ENCODE measurements around the gene HCFC1. TPM values are rescaled to one million over a fixed set of nuclear protein-coding genes. Genes with fewer than 3 reads are reported as not detected.

Gene HCFC1
- total and polyA plus RNA-seq, 9 of the 15 experiments (the other 6 are each of a cell fraction or from before 2014, with no cell fraction given) = 2.8 to 133 (median 17.1) TPM

DNA sequence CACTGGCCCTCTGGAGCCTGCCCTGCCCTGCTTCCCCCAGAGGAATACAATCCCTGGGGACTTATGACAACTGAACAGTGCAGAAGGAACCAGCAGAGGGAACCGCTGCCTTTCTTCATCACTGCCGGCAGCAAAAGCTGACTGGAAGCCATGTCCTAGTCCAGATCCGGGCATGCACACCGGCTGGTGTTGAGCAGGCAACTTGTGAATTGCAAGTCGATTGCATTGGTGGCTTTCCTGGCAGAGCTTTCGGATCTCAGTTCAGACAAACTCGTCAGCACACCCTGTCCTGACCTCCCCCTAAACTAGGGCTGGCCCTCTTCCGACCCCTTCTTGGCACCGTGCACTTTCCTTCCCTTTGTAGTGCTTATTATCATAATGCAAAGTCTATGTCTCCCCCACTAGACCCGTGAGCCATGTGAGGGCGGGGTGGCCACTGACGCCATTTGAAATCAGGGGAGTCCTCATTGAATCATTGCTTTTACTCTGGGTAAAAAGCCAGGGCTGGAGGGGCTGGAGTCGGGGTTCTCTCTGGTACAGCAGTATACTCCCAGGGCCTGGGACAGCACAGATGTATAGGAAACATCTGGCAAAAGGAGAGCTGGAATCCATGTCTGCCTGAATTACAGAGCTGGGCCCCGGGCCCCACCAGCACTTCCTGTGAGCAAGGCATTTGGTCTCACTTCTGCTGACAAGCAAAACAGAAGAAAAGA is 47.3 kb downstream of the HCFC1 start (continued):
- TF ChIP-seq, protein P1, sequence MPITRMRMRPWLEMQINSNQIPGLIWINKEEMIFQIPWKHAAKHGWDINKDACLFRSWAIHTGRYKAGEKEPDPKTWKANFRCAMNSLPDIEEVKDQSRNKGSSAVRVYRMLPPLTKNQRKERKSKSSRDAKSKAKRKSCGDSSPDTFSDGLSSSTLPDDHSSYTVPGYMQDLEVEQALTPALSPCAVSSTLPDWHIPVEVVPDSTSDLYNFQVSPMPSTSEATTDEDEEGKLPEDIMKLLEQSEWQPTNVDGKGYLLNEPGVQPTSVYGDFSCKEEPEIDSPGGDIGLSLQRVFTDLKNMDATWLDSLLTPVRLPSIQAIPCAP (CRISPR knock-in tag; IDR thresholded peaks at IDR 0.05; ENCODE audit: borderline replicate concordance) = no peak
- TF ChIP-seq KDM5B (IDR thresholded peaks at IDR 0.05; ENCODE audit: insufficient replicate concordance, low read depth, low read length) (no peak), HDAC1 (IDR thresholded peaks at IDR 0.05) (no peak), MAFG (tag; conservative IDR thresholded peaks at IDR 0.05) (no peak), ZNF75A (CRISPR knock-in tag; IDR thresholded peaks at IDR 0.05) (no peak), RAD21 (CRISPR knock-in tag; conservative IDR thresholded peaks at IDR 0.05 in 1 of 2, IDR thresholded peaks at IDR 0.05 in 1 of 2) (peak; percentile 32 to 66; a peak in 3 of 4 replicates), RBFOX2 (IDR thresholded peaks at IDR 0.05; ENCODE audit: low read depth, low read length) (0 out of 2 replicates have a peak, but pooled peaks have one; percentile 20), PML (IDR thresholded peaks at IDR 0.05; ENCODE audit: low read length) (no peak), ZNF830 (CRISPR knock-in tag; IDR thresholded peaks at IDR 0.05) (no peak), SIRT6 (IDR thresholded peaks at IDR 0.05; ENCODE audit: low read depth, low read length) (no peak), SMARCE1 (IDR thresholded peaks at IDR 0.05) (no peak), SRSF1 (IDR thresholded peaks at IDR 0.05; ENCODE audit: low read depth, low read length) (no peak), SAFB (IDR thresholded peaks at IDR 0.05; ENCODE audit: borderline replicate concordance, low read depth, low read length) (no peak), EWSR1 (IDR thresholded peaks at IDR 0.05; ENCODE audit: borderline replicate concordance, low read depth, partially characterized antibody) (no peak), ETV5 (CRISPR knock-in tag; IDR thresholded peaks at IDR 0.05; ENCODE audit: low read depth) (no peak), NCOA6 (IDR thresholded peaks at IDR 0.05) (no peak), ZNF316 (IDR thresholded peaks at IDR 0.05) (no peak)
- TF ChIP-seq, protein P2, sequence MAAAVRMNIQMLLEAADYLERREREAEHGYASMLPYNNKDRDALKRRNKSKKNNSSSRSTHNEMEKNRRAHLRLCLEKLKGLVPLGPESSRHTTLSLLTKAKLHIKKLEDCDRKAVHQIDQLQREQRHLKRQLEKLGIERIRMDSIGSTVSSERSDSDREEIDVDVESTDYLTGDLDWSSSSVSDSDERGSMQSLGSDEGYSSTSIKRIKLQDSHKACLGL (CRISPR knock-in tag; IDR thresholded peaks at IDR 0.05; ENCODE audit: borderline replicate concordance, poor library complexity, severe bottlenecking) = no peak
- TF ChIP-seq, protein P3, sequence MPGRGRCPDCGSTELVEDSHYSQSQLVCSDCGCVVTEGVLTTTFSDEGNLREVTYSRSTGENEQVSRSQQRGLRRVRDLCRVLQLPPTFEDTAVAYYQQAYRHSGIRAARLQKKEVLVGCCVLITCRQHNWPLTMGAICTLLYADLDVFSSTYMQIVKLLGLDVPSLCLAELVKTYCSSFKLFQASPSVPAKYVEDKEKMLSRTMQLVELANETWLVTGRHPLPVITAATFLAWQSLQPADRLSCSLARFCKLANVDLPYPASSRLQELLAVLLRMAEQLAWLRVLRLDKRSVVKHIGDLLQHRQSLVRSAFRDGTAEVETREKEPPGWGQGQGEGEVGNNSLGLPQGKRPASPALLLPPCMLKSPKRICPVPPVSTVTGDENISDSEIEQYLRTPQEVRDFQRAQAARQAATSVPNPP (IDR thresholded peaks at IDR 0.05; ENCODE audit: borderline replicate concordance, insufficient read depth, insufficient read length) = no peak
- TF ChIP-seq, protein P4, sequence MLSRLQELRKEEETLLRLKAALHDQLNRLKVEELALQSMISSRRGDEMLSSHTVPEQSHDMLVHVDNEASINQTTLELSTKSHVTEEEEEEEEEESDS (CRISPR knock-in tag; IDR thresholded peaks at IDR 0.05) = no peak
- TF ChIP-seq, protein P5, sequence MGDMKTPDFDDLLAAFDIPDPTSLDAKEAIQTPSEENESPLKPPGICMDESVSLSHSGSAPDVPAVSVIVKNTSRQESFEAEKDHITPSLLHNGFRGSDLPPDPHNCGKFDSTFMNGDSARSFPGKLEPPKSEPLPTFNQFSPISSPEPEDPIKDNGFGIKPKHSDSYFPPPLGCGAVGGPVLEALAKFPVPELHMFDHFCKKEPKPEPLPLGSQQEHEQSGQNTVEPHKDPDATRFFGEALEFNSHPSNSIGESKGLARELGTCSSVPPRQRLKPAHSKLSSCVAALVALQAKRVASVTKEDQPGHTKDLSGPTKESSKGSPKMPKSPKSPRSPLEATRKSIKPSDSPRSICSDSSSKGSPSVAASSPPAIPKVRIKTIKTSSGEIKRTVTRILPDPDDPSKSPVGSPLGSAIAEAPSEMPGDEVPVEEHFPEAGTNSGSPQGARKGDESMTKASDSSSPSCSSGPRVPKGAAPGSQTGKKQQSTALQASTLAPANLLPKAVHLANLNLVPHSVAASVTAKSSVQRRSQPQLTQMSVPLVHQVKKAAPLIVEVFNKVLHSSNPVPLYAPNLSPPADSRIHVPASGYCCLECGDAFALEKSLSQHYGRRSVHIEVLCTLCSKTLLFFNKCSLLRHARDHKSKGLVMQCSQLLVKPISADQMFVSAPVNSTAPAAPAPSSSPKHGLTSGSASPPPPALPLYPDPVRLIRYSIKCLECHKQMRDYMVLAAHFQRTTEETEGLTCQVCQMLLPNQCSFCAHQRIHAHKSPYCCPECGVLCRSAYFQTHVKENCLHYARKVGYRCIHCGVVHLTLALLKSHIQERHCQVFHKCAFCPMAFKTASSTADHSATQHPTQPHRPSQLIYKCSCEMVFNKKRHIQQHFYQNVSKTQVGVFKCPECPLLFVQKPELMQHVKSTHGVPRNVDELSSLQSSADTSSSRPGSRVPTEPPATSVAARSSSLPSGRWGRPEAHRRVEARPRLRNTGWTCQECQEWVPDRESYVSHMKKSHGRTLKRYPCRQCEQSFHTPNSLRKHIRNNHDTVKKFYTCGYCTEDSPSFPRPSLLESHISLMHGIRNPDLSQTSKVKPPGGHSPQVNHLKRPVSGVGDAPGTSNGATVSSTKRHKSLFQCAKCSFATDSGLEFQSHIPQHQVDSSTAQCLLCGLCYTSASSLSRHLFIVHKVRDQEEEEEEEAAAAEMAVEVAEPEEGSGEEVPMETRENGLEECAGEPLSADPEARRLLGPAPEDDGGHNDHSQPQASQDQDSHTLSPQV (IDR thresholded peaks at IDR 0.05) = peak; percentile 42; the same call in 1 of the 2 replicates
